Erythroblast (primary cell): ENCODE results near the gene IFNA1.
A peak's percentile ranks its signal among the peaks of the same experiment; 100 is the strongest.

Experiments
- DNase-seq, 2 experiments: peaks; one replicate each; lab custom pipeline; 2025; lab: John Stamatoyannopoulos, UW
- GATA1 ChIP-seq: IDR thresholded peaks from 2 replicates; pipeline ENCODE4 v1.6.1; 2011; ENCODE audit warnings: low read depth, mild to moderate bottlenecking, control low read depth, low read length, moderate library complexity
- POLR2A ChIP-seq: IDR thresholded peaks from 2 replicates; pipeline ENCODE4 v1.6.1; 2011; ENCODE audit warnings: mild to moderate bottlenecking, low read length

The IFNA1 gene

DNA sequence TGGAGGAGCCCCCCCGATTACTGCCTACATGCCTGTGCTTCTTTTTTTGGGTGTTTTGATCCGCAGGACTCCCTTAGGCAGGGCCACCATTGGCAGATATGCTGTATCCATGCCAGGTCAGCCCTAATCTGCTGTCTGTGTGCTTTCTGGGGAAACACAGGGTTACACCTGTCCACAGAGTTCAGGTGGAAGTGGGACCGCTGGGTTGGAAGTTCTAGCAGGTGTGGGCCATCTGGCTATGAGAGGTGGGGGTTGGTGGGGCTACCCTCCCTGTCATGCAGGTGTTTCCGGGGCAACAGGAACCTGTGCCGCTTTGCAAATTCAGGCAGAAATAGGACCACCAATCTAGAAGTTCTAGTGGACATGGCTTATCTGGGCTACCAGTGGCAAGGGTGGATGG is 24.9 kb downstream of the IFNA1 start:
- no peak for TF ChIP-seq GATA1
- no peak for TF ChIP-seq POLR2A
- no peak for DNase-seq

GRCh38 chr9:21465859-21466518 is 25.8 kb downstream of the IFNA1 start:
- DNase-seq, result peak; percentile 12 to 45
- no peak for TF ChIP-seq POLR2A
- TF ChIP-seq GATA1, result no peak

DNA sequence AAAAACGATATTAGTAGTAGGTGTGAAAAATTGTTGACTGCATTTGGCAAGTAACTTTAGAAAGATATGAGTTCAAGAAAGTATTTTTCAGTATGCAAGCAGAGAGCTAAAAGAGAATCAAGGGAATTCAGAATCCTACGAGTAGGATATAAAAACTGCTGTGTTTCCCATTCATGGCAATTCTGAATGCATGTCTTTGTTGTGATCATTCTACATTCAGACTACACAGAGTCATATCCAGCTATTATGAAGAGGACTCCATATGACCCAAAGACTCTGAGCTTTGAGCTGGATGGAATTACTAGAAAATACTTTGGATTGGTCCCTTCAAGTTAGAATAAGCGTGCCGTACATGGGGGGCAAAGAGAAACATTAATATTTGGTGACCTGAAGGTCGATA is 29.9 kb downstream of the IFNA1 start:
- no peak for DNase-seq
- TF ChIP-seq POLR2A, result no peak
- no peak for TF ChIP-seq GATA1

- no peak for DNase-seq
- TF ChIP-seq POLR2A (no peak), GATA1 (no peak)
Measured at GRCh38 chr9:21473236-21473635, 33.0 kb downstream of the IFNA1 start.

GRCh38 chr9:21477466-21477865 is 37.2 kb downstream of the IFNA1 start:
- TF ChIP-seq GATA1 (no peak), POLR2A (no peak)
- DNase-seq, result no peak

DNA sequence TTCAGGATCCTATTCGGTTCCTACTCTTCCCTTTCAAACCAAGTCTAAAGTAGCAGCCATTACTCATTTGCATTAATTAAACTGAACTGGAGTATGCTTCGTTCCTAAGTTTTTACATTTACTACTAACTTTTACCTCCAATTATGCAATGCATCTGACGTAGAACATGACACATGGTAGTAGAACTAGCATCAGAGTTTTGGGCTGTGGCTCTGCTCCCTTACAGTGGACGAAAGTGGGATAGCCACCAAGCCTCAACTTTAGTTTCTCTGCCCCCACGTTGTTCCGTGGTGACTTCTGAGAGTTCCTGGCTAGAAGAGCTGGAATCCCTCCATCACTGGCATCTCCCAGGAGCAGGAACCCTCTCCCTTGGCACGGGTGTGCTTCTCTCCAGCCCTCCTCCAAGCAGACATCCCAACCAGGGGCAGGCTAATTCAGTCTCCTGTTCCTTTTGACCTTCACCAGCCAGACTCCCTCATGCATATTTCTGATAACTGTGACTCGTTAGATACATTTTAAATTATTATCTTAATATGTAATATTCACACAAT is 39.0 kb downstream of the IFNA1 start:
- no peak for DNase-seq

GRCh38 chr9:21481470-21482056 is 41.3 kb downstream of the IFNA1 start:
- no peak for DNase-seq
- TF ChIP-seq GATA1, result no peak
- TF ChIP-seq POLR2A, result no peak

More for the DNA sequence above, 39.0 kb downstream of the IFNA1 start:
- no peak for TF ChIP-seq POLR2A
- TF ChIP-seq GATA1, result no peak

- no peak for TF ChIP-seq POLR2A
- TF ChIP-seq GATA1, result no peak
- DNase-seq, result no peak
Measured at GRCh38 chr9:21482213-21482612, 42.0 kb downstream of the IFNA1 start, which contains the start of gene IFNE. IFNE (minus strand) TSS chr9:21482313; CDS start chr9:21481694, 619 bp downstream.
